SK-N-SH (cell line): ENCODE data around the gene MAPKAP1. TPM values are rescaled to one million over a fixed set of nuclear protein-coding genes. Genes with fewer than 3 reads are reported as not detected.

Source experiments
- CTCF ChIA-PET: fragments of 300-600, 350-600 bp; formaldehyde crosslinking; extraction: SDS; loops from one replicate; lab custom pipeline; 2021; lab: Yijun Ruan, JAX
- POLR2A ChIA-PET: fragments of 350-600 bp; sonication (Branson Sonifier 250); formaldehyde crosslinking; extraction: SDS; loops from one replicate; lab custom pipeline; 2020; ENCODE audit warnings: antibody characterized with exemption, inconsistent platforms; lab: Yijun Ruan, JAX
- DNase-seq: peaks from one replicate; pipeline ENCODE4 v3.0.0; 2012
- H2AFZ ChIP-seq: fragments of 200-600 bp; sonication (generic); 2 replicates; pipeline ENCODE4 v1.8.1; 2016; ENCODE audit warnings: antibody characterized with exemption, mild to moderate bottlenecking, low read depth
- H3F3A ChIP-seq: fragments of 200-600 bp; sonication (generic); replicated peaks from 2 replicates; pipeline ENCODE3; 2016; ENCODE audit warnings: antibody characterized with exemption, mild to moderate bottlenecking; ENCODE audit not compliant: insufficient read depth
- H3K27ac ChIP-seq, 2 experiments: fragments of 200-500 bp in 1 of 2; fragments of 200-600 bp in 1 of 2; sonication (Bioruptor generic) in 1 of 2; sonication (generic), shearing (Covaris generic) in 1 of 2; 2 replicates each; pipeline versions ENCODE4 v1.5.1 to v1.6.1; 2014 to 2016; ENCODE audit warnings: low read depth in 2 of 2, inconsistent platforms in 1 of 2, low read length in 1 of 2, mild to moderate bottlenecking in 1 of 2, mixed read lengths in 1 of 2
- H3K27me3 ChIP-seq: fragments of 200-600 bp; sonication (generic), shearing (Covaris generic); 2 replicates; pipeline ENCODE4 v1.6.1; 2016; ENCODE audit warnings: mixed run types; ENCODE audit not compliant: insufficient read depth
- H3K36me3 ChIP-seq, 2 experiments: fragments of 200-500 bp in 1 of 2; fragments of 200-600 bp in 1 of 2; sonication (Bioruptor generic) in 1 of 2; sonication (generic) in 1 of 2; replicated peaks in 1 of 2; 2 replicates each; pipeline versions ENCODE3 to v1.5.1; 2014 to 2016; ENCODE audit warnings: low read length in 1 of 2, mild to moderate bottlenecking in 1 of 2; ENCODE audit not compliant: insufficient read depth in 2 of 2, control insufficient read depth in 1 of 2
- H3K4me1 ChIP-seq, 2 experiments: fragments of 200-500 bp in 1 of 2; fragments of 200-600 bp in 1 of 2; sonication (Bioruptor generic) in 1 of 2; sonication (generic), shearing (Covaris generic) in 1 of 2; 2 replicates each; pipeline versions ENCODE4 v1.5.1 to v1.6.1; 2014 to 2016; ENCODE audit warnings: low read depth in 1 of 2, low read length in 1 of 2, mixed run types in 1 of 2; ENCODE audit not compliant: insufficient read depth in 2 of 2, control insufficient read depth in 1 of 2
- H3K4me2 ChIP-seq: fragments of 200-600 bp; sonication (generic), shearing (Covaris generic); 2 replicates; pipeline ENCODE4 v1.6.1; 2017; ENCODE audit warnings: mixed run types
- H3K4me3 ChIP-seq, 2 experiments: fragments of 200-500 bp in 1 of 2; fragments of 200-600 bp in 1 of 2; sonication (Bioruptor generic) in 1 of 2; sonication (generic), shearing (Covaris generic) in 1 of 2; 2 replicates each; pipeline versions ENCODE4 v1.5.1 to v1.8.1; 2014 to 2016; ENCODE audit warnings: low read depth in 2 of 2, inconsistent platforms in 1 of 2, low read length in 1 of 2, mild to moderate bottlenecking in 1 of 2, mixed read lengths in 1 of 2, moderate library complexity in 1 of 2
- H3K79me2 ChIP-seq: fragments of 200-600 bp; sonication (generic); 2 replicates; pipeline ENCODE4 v1.8.1; 2017; ENCODE audit warnings: mild to moderate bottlenecking; ENCODE audit not compliant: insufficient read depth
- H3K9ac ChIP-seq: fragments of 200-600 bp; sonication (generic); 2 replicates; pipeline ENCODE4 v1.6.1; 2017; ENCODE audit warnings: mixed run types
- H3K9me2 ChIP-seq: fragments of 200-600 bp; sonication (generic); 2 replicates; pipeline ENCODE4 v1.6.1; 2017; ENCODE audit warnings: mixed run types
- H3K9me3 ChIP-seq: fragments of 200-600 bp; sonication (generic); 2 replicates; pipeline ENCODE4 v1.6.1; 2017; ENCODE audit warnings: mixed run types, mild to moderate bottlenecking, moderate library complexity
- H4K20me1 ChIP-seq: fragments of 200-600 bp; sonication (generic); 2 replicates; pipeline ENCODE4 v1.6.1; 2017; ENCODE audit warnings: mild to moderate bottlenecking, mixed run types; ENCODE audit not compliant: insufficient read depth
- CHD2 ChIP-seq: fragments of 150-350 bp; IDR thresholded peaks from 2 replicates; pipeline ENCODE4 v1.6.1; 2018; ENCODE audit warnings: low read length; ENCODE audit not compliant: partially characterized antibody
- ELF1 ChIP-seq: IDR thresholded peaks from 2 replicates; pipeline ENCODE4 v1.4.0; 2012
- EP300 ChIP-seq, 2 experiments: IDR thresholded peaks; 2 replicates each; pipeline versions ENCODE4 v1.4.0 to v1.6.1; 2012; ENCODE audit warnings: borderline replicate concordance in 1 of 2, low read depth in 1 of 2, low read length in 1 of 2
- EZH2phosphoT487 ChIP-seq: fragments of 200-600 bp; sonication (generic); IDR thresholded peaks from 2 replicates; pipeline ENCODE4 v1.6.1; 2017; ENCODE audit warnings: low read depth, mixed run types, mild to moderate bottlenecking, antibody characterized with exemption, moderate library complexity, borderline replicate concordance
- FOSL2 ChIP-seq: IDR thresholded peaks from 2 replicates; pipeline ENCODE4 v1.4.0; 2012; ENCODE audit warnings: low read depth, mild to moderate bottlenecking, moderate library complexity, borderline replicate concordance
- FOXM1 ChIP-seq: IDR thresholded peaks from 2 replicates; pipeline ENCODE4 v1.4.0; 2012; ENCODE audit warnings: low read depth, mild to moderate bottlenecking
- JUND ChIP-seq: IDR thresholded peaks from 2 replicates; pipeline ENCODE4 v1.4.0; 2012
- MEF2A ChIP-seq: IDR thresholded peaks from 2 replicates; pipeline ENCODE4 v1.4.0; 2012; ENCODE audit warnings: low read depth, borderline replicate concordance
- MXI1 ChIP-seq: IDR thresholded peaks from 2 replicates; pipeline ENCODE4 v1.6.1; 2012; ENCODE audit warnings: mild to moderate bottlenecking, low read depth, low read length, improper control_type of control experiment
- PBX3 ChIP-seq: IDR thresholded peaks from 2 replicates; pipeline ENCODE4; 2012
- RAD21 ChIP-seq: IDR thresholded peaks from 2 replicates; pipeline ENCODE4 v1.6.1; 2012; ENCODE audit warnings: mild to moderate bottlenecking, low read length
- RCOR1 ChIP-seq: fragments of 150-350 bp; IDR thresholded peaks from 2 replicates; pipeline ENCODE4 v1.6.1; 2017; ENCODE audit warnings: antibody characterized with exemption, low read length
- REST ChIP-seq: IDR thresholded peaks from 2 replicates; pipeline ENCODE4 v1.6.1; 2012; ENCODE audit warnings: mild to moderate bottlenecking, low read depth, low read length, moderate library complexity
- RXRA ChIP-seq: IDR thresholded peaks from 2 replicates; pipeline ENCODE4 v1.4.0; 2012; ENCODE audit warnings: low read depth, mild to moderate bottlenecking, borderline replicate concordance
- SIN3A ChIP-seq: IDR thresholded peaks from 2 replicates; pipeline ENCODE4 v1.6.1; 2012; ENCODE audit warnings: low read depth, mild to moderate bottlenecking, low read length, moderate library complexity, borderline replicate concordance
- SMC3 ChIP-seq: IDR thresholded peaks from 2 replicates; pipeline ENCODE4 v1.6.1; 2012; ENCODE audit warnings: low read depth, low read length, improper control_type of control experiment
- TCF12 ChIP-seq: IDR thresholded peaks from 2 replicates; pipeline ENCODE4 v1.4.0; 2012
- YY1 ChIP-seq: IDR thresholded peaks from 2 replicates; pipeline ENCODE4 v1.4.0; 2012; ENCODE audit warnings: low read depth, mild to moderate bottlenecking
- WGBS: methylation state at CpG from one replicate; pipeline ENCODE4 v1.1.6; 2017; ENCODE audit warnings: low lambda C conversion rate; 5-methylcytosine and 5-hydroxymethylcytosine counted together
- polyA plus RNA-seq, 3 experiments: library from polyadenylated mRNA; depleted of rRNA; stranded (reverse); fragments of >200 nt; gene quantifications; 2 replicates each; pipeline ENCODE4 v1.2.3, GENCODE V29; 2012

Gene MAPKAP1
- polyA plus RNA-seq, 1 of the 3 experiments (the other 2 are of a cell fraction): 117 TPM

GRCh38 chr9:125707472-125707804, 430 bp upstream of the MAPKAP1 start:
- ChIA-PET CTCF (interaction anchor here (0.9 to 1.6 kb wide), 3 partner anchors 10 to 300 kb away, joined by 3 to 6 read pairs (median 3); no protein-coding TSS in a partner anchor), POLR2A (interaction anchor here (0.9 to 1.3 kb wide), 3 partner anchors 38 to 351 kb away, joined by 3 to 14 read pairs (median 4); no protein-coding TSS in a partner anchor)
- peak overlapping the region in 1 of 2 experiments; percentile 85; a peak in 1 of 4 replicates for H3K4me3 ChIP-seq
- H3F3A ChIP-seq: peaks cover 3% of the 10 kb centered on the region
- DNase-seq: no peak
- peak overlapping the region; percentile 93; the same call in 1 of the 2 replicates for H3K4me2 ChIP-seq
- peaks cover 0 to 5% of the 10 kb centered on the region in 2 experiments for H3K36me3 ChIP-seq
- H2AFZ ChIP-seq: peak overlapping the region; percentile 98
- 2% methylated on average over 4 of the region's 4 CpGs for WGBS
- H3K9ac ChIP-seq: peak overlapping the region; percentile 91
- H3K27ac ChIP-seq: peak overlapping the region; percentile 54 to 92; a peak in 3 of 4 replicates
- peaks cover 0 to 15% of the 10 kb centered on the region in 2 experiments; a peak in 2 of 4 replicates for H3K4me1 ChIP-seq
- TF ChIP-seq RCOR1: no peak
- no peak for TF ChIP-seq EP300 (IDR thresholded peaks at IDR 0.05; ENCODE audit: borderline replicate concordance in 1 of 2, low read depth in 1 of 2, low read length in 1 of 2)
- TF ChIP-seq MEF2A: no peak
- no peak for TF ChIP-seq REST
- no peak for TF ChIP-seq JUND
- TF ChIP-seq EZH2phosphoT487: no peak
- no peak for TF ChIP-seq PBX3
- no peak for TF ChIP-seq FOXM1
- TF ChIP-seq SIN3A: no peak
- no peak for TF ChIP-seq FOSL2
- no peak for TF ChIP-seq ELF1
- no peaks in the 10 kb centered on the region for H3K9me3 ChIP-seq
- peaks cover 44% of the 10 kb centered on the region for H3K79me2 ChIP-seq
- no peaks in the 10 kb centered on the region for H4K20me1 ChIP-seq
- H3K27me3 ChIP-seq: no peaks in the 10 kb centered on the region
- H3K9me2 ChIP-seq: no peaks in the 10 kb centered on the region

GRCh38 chr9:125705893-125706292, 1.1 kb downstream of the MAPKAP1 start:
- peaks cover 59% of the 10 kb centered on the region for H3K79me2 ChIP-seq
- no peak overlapping the region; a peak in 1 of 4 replicates for H3K27ac ChIP-seq
- no peaks in the 10 kb centered on the region for H3K27me3 ChIP-seq
- peaks cover 10 to 15% of the 10 kb centered on the region in 2 experiments; a peak in 3 of 4 replicates for H3K4me1 ChIP-seq
- peak overlapping the region; percentile 85 to 90 for H3K4me3 ChIP-seq
- peaks cover 0 to 5% of the 10 kb centered on the region in 2 experiments for H3K36me3 ChIP-seq
- ChIA-PET POLR2A (no interaction called here), CTCF (interaction anchor here (1.2 kb wide), 1 partner anchor 16 kb away, joined by 3 read pairs; no protein-coding TSS in a partner anchor)
- H3F3A ChIP-seq: peaks cover 12% of the 10 kb centered on the region
- H4K20me1 ChIP-seq: peaks cover 12% of the 10 kb centered on the region
- no peaks in the 10 kb centered on the region for H3K9me3 ChIP-seq
- peak overlapping the region; percentile 93 for H3K4me2 ChIP-seq
- WGBS: 77% methylated on average over 4 of the region's 4 CpGs
- DNase-seq: no peak
- no peaks in the 10 kb centered on the region for H3K9me2 ChIP-seq
- TF ChIP-seq SMC3 (no peak), MXI1 (no peak), RAD21 (no peak), TCF12 (no peak), RXRA (no peak), CHD2 (no peak), ELF1 (no peak), YY1 (no peak), RCOR1 (no peak)
- TF ChIP-seq, all 33 proteins: peak for 0
- Histone ChIP-seq H2AFZ (no peak overlapping the region), H3K9ac (peak overlapping the region; percentile 91; the same call in 1 of the 2 replicates)
